HepG2 (cell line): ENCODE results near the gene SPACDR. TPM values are rescaled to one million over a fixed set of nuclear protein-coding genes. Genes with fewer than 3 reads are reported as not detected.

Source experiments
- ARID3A ChIP-seq: IDR thresholded peaks from 2 replicates; pipeline ENCODE4 v1.6.1; 2012; ENCODE audit warnings: low read depth, low read length, improper control_type of control experiment
- BRCA1 ChIP-seq: sonication (generic); formaldehyde crosslinking; IDR thresholded peaks from 2 replicates; pipeline ENCODE4 v1.4.0; 2020; ENCODE audit warnings: missing genetic modification reagents
- MYNN ChIP-seq: sonication (generic); formaldehyde crosslinking; IDR thresholded peaks from 2 replicates; pipeline ENCODE4 v1.4.0; 2020; ENCODE audit warnings: mild to moderate bottlenecking, low read depth, missing genetic modification reagents
- SIX4 ChIP-seq: sonication (generic); formaldehyde crosslinking; IDR thresholded peaks from 2 replicates; pipeline ENCODE4 v1.4.0; 2020; ENCODE audit warnings: missing genetic modification reagents
- ZNF563 ChIP-seq: sonication (generic); formaldehyde crosslinking; IDR thresholded peaks from 2 replicates; pipeline ENCODE4 v1.8.0; 2022; ENCODE audit warnings: mild to moderate bottlenecking, moderate library complexity, missing genetic modification reagents
- ZNF768 ChIP-seq: sonication (generic); formaldehyde crosslinking; IDR thresholded peaks from 2 replicates; pipeline ENCODE4 v1.4.0; 2020; ENCODE audit warnings: missing genetic modification reagents
- polyA plus RNA-seq, 8 experiments: library from polyadenylated mRNA; depleted of rRNA in 3 of 8; stranded (reverse) in 7 of 8; unstranded in 1 of 8; fragments of >200 nt; fragmentation: Illumina TruSeq in 4 of 8; extraction: Trizol in 4 of 8; gene quantifications; 2 replicates each; pipeline versions ENCODE4 v1.2.1 to v1.2.3, GENCODE V29; 2011 to 2016; ENCODE audit warnings: low read depth in 4 of 8, missing spikeins in 1 of 8, mixed read lengths in 1 of 8; ENCODE audit not compliant: insufficient read depth in 1 of 8
- total RNA-seq, 5 experiments: library from RNA; depleted of rRNA; stranded (reverse); fragments of >200 nt; fragmentation: Illumina TruSeq; extraction: Trizol; gene quantifications; 2 replicates each; pipeline ENCODE4 v1.2.3, GENCODE V29; 2016; ENCODE audit warnings: low read depth in 1 of 5
- TF ChIP-seq, protein P1 (sequence below): sonication (generic); formaldehyde crosslinking; IDR thresholded peaks from 2 replicates; pipeline ENCODE4; 2020; ENCODE audit warnings: missing genetic modification reagents, mild to moderate bottlenecking, borderline replicate concordance
- TF ChIP-seq, protein P2 (sequence below): sonication (generic); formaldehyde crosslinking; IDR thresholded peaks from 2 replicates; pipeline ENCODE4 v1.5.0; 2020; ENCODE audit warnings: mild to moderate bottlenecking, missing genetic modification reagents
- TF ChIP-seq, protein P3 (sequence below), 2 experiments: fragments of 450-650 bp in 1 of 2; sonication (generic) in 1 of 2; formaldehyde crosslinking in 1 of 2; IDR thresholded peaks; 2 replicates each; pipeline versions ENCODE4 v1.6.1 to v1.8.0; 2016 to 2022; ENCODE audit warnings: antibody characterized with exemption in 1 of 2, mild to moderate bottlenecking in 1 of 2, missing genetic modification reagents in 1 of 2

SPACDR gene
- total and polyA plus RNA-seq, 2 of the 13 experiments (the other 11 are each of a cell fraction or from before 2014, with no cell fraction given): 0.41 TPM; not detected in 1

GRCh38 chr7:100493476-100494264 lies 29.6 kb upstream of the SPACDR start (continued):
- TF ChIP-seq, protein P1, sequence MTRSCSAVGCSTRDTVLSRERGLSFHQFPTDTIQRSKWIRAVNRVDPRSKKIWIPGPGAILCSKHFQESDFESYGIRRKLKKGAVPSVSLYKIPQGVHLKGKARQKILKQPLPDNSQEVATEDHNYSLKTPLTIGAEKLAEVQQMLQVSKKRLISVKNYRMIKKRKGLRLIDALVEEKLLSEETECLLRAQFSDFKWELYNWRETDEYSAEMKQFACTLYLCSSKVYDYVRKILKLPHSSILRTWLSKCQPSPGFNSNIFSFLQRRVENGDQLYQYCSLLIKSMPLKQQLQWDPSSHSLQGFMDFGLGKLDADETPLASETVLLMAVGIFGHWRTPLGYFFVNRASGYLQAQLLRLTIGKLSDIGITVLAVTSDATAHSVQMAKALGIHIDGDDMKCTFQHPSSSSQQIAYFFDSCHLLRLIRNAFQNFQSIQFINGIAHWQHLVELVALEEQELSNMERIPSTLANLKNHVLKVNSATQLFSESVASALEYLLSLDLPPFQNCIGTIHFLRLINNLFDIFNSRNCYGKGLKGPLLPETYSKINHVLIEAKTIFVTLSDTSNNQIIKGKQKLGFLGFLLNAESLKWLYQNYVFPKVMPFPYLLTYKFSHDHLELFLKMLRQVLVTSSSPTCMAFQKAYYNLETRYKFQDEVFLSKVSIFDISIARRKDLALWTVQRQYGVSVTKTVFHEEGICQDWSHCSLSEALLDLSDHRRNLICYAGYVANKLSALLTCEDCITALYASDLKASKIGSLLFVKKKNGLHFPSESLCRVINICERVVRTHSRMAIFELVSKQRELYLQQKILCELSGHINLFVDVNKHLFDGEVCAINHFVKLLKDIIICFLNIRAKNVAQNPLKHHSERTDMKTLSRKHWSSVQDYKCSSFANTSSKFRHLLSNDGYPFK (CRISPR knock-in tag): no peak
- TF ChIP-seq, protein P2, sequence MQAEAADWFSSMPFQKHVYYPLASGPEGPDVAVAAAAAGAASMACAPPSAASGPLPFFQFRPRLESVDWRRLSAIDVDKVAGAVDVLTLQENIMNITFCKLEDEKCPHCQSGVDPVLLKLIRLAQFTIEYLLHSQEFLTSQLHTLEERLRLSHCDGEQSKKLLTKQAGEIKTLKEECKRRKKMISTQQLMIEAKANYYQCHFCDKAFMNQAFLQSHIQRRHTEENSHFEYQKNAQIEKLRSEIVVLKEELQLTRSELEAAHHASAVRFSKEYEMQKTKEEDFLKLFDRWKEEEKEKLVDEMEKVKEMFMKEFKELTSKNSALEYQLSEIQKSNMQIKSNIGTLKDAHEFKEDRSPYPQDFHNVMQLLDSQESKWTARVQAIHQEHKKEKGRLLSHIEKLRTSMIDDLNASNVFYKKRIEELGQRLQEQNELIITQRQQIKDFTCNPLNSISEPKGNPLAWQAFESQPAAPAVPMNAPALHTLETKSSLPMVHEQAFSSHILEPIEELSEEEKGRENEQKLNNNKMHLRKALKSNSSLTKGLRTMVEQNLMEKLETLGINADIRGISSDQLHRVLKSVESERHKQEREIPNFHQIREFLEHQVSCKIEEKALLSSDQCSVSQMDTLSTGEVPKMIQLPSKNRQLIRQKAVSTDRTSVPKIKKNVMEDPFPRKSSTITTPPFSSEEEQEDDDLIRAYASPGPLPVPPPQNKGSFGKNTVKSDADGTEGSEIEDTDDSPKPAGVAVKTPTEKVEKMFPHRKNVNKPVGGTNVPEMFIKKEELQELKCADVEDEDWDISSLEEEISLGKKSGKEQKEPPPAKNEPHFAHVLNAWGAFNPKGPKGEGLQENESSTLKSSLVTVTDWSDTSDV (CRISPR knock-in tag): no peak
- TF ChIP-seq MYNN (CRISPR knock-in tag) (no peak), BRCA1 (CRISPR knock-in tag) (no peak), ARID3A (no peak), SIX4 (CRISPR knock-in tag) (no peak), ZNF563 (CRISPR knock-in tag) (peak; percentile 75; the same call in 1 of the 2 replicates), ZNF768 (CRISPR knock-in tag) (no peak)
- TF ChIP-seq, protein P3, sequence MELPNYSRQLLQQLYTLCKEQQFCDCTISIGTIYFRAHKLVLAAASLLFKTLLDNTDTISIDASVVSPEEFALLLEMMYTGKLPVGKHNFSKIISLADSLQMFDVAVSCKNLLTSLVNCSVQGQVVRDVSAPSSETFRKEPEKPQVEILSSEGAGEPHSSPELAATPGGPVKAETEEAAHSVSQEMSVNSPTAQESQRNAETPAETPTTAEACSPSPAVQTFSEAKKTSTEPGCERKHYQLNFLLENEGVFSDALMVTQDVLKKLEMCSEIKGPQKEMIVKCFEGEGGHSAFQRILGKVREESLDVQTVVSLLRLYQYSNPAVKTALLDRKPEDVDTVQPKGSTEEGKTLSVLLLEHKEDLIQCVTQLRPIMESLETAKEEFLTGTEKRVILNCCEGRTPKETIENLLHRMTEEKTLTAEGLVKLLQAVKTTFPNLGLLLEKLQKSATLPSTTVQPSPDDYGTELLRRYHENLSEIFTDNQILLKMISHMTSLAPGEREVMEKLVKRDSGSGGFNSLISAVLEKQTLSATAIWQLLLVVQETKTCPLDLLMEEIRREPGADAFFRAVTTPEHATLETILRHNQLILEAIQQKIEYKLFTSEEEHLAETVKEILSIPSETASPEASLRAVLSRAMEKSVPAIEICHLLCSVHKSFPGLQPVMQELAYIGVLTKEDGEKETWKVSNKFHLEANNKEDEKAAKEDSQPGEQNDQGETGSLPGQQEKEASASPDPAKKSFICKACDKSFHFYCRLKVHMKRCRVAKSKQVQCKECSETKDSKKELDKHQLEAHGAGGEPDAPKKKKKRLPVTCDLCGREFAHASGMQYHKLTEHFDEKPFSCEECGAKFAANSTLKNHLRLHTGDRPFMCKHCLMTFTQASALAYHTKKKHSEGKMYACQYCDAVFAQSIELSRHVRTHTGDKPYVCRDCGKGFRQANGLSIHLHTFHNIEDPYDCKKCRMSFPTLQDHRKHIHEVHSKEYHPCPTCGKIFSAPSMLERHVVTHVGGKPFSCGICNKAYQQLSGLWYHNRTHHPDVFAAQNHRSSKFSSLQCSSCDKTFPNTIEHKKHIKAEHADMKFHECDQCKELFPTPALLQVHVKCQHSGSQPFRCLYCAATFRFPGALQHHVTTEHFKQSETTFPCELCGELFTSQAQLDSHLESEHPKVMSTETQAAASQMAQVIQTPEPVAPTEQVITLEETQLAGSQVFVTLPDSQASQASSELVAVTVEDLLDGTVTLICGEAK (IDR thresholded peaks at IDR 0.05): no peak
- TF ChIP-seq, protein P3 (CRISPR knock-in tag; IDR thresholded peaks at IDR 0.05): no peak
